PC-9 (cell line): ENCODE results near the gene PRKX. TPM values are rescaled to one million over a fixed set of nuclear protein-coding genes. Genes with fewer than 3 reads are reported as not detected.
"Not testable (repeated sequence)": the region's sequence is repeated elsewhere in the genome, so short reads cannot be mapped to it uniquely, and the experiment has no call there.

Experiments used
- BruUV-seq: library from RNA; stranded (reverse); fragments of 400-500 nt; replicated peaks from 2 replicates; lab custom pipeline; 2021; lab: Mats Ljungman, UMichigan
- CTCF ChIA-PET: fragments of 300-600 bp; sonication (Branson Sonifier 250); formaldehyde crosslinking; loops from one replicate; lab custom pipeline; 2022; ENCODE audit warnings: antibody characterized with exemption; lab: Charles Lee
- POLR2A ChIA-PET: fragments of 300-600 bp; sonication (Branson Sonifier 250); formaldehyde crosslinking; loops from one replicate; lab custom pipeline; 2022; ENCODE audit warnings: antibody characterized with exemption; ENCODE audit not compliant: unreplicated experiment; lab: Charles Lee
- DNase-seq, 2 experiments: peaks; one replicate each; pipeline versions ENCODE4 v3.0.0 to v3.0.0-alpha.2; 2015 to 2022; ENCODE audit warnings: mixed read lengths in 1 of 2
- H2AFZ ChIP-seq: fragments of 200-600 bp; sonication (generic); 2 replicates; pipeline ENCODE4 v1.8.1; 2017; ENCODE audit warnings: antibody characterized with exemption
- H3F3A ChIP-seq: fragments of 200-600 bp; sonication (generic); 2 replicates; pipeline ENCODE4 v1.8.1; 2017; ENCODE audit warnings: antibody characterized with exemption, mild to moderate bottlenecking, low read depth; ENCODE audit not compliant: insufficient read depth
- H3K27ac ChIP-seq: fragments of 200-600 bp; sonication (generic); 2 replicates; pipeline ENCODE4 v1.6.1; 2016; ENCODE audit warnings: mixed run types
- H3K27me3 ChIP-seq: fragments of 200-600 bp; sonication (generic); 2 replicates; pipeline ENCODE4 v1.6.1; 2016; ENCODE audit warnings: low read depth, mixed run types; ENCODE audit not compliant: insufficient read depth
- H3K36me3 ChIP-seq: fragments of 200-600 bp; sonication (generic); 2 replicates; pipeline ENCODE4 v1.6.1; 2016; ENCODE audit warnings: low read depth, mixed run types
- H3K4me1 ChIP-seq: fragments of 200-600 bp; sonication (generic); replicated peaks from 2 replicates; pipeline ENCODE4 v1.6.1; 2016; ENCODE audit warnings: mixed run types; ENCODE audit not compliant: insufficient read depth
- H3K4me2 ChIP-seq: fragments of 200-600 bp; sonication (generic); 2 replicates; pipeline ENCODE4 v1.6.1; 2017; ENCODE audit warnings: mixed run types
- H3K4me3 ChIP-seq: fragments of 200-600 bp; sonication (generic); 2 replicates; pipeline ENCODE4 v1.6.1; 2016; ENCODE audit warnings: mixed run types
- H3K79me2 ChIP-seq: fragments of 200-600 bp; sonication (generic); 2 replicates; pipeline ENCODE4 v1.6.1; 2017; ENCODE audit warnings: low read depth, mixed run types
- H3K9me2 ChIP-seq: fragments of 200-600 bp; sonication (generic); 2 replicates; pipeline ENCODE4 v1.8.1; 2017; ENCODE audit warnings: mild to moderate bottlenecking; ENCODE audit not compliant: insufficient read depth
- H3K9me3 ChIP-seq: fragments of 200-600 bp; sonication (generic); 2 replicates; pipeline ENCODE4 v1.8.1; 2016; ENCODE audit warnings: low read depth; ENCODE audit not compliant: insufficient read depth
- H4K20me1 ChIP-seq: fragments of 200-600 bp; sonication (generic); 2 replicates; pipeline ENCODE4 v1.8.1; 2017; ENCODE audit not compliant: insufficient read depth
- EZH2 ChIP-seq: fragments of 200-600 bp; sonication (generic); IDR thresholded peaks from 2 replicates; pipeline ENCODE4 v1.8.0; 2017; ENCODE audit warnings: antibody characterized with exemption, low read depth
- intact Hi-C: fragments of 100-400 bp; cut with micrococcal nuclease; formaldehyde crosslinking; loops from one replicate; pipeline ENCODE4 v1.10.0; 2022; ENCODE audit not compliant: unreplicated experiment
- total RNA-seq: library from RNA; stranded (reverse); gene quantifications from 2 replicates; pipeline ENCODE4 v1.2.3, GENCODE V29; 2021
- TF ChIP-seq, protein P1 (sequence below): fragments of 200-600 bp; sonication (generic); conservative IDR thresholded peaks from 2 replicates; pipeline ENCODE4 v1.6.1; 2017; ENCODE audit warnings: mixed run types, antibody characterized with exemption, mild to moderate bottlenecking, moderate library complexity

Gene PRKX
- total RNA-seq, 1 experiment from 2014 or later = 31.5 TPM

DNA sequence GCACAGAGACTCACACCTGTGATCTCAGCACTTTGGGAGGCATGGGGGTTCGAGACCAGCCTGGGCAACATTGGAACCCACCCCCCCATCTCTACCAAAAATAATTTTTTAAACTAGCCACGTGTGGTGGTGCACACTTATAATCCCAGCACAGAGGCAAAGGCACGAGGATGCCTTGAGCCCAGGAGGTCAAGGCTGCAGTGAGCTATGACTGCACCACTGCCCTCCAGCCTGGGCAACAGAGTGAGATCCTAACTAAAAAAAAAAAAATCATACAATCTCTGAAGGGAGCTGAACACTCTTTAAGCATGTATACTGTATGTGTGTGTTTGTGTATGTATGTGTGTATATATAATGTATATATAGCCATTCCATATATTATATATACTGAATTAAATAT is 2.5 kb upstream of the PRKX start:
- TF ChIP-seq, protein P1, sequence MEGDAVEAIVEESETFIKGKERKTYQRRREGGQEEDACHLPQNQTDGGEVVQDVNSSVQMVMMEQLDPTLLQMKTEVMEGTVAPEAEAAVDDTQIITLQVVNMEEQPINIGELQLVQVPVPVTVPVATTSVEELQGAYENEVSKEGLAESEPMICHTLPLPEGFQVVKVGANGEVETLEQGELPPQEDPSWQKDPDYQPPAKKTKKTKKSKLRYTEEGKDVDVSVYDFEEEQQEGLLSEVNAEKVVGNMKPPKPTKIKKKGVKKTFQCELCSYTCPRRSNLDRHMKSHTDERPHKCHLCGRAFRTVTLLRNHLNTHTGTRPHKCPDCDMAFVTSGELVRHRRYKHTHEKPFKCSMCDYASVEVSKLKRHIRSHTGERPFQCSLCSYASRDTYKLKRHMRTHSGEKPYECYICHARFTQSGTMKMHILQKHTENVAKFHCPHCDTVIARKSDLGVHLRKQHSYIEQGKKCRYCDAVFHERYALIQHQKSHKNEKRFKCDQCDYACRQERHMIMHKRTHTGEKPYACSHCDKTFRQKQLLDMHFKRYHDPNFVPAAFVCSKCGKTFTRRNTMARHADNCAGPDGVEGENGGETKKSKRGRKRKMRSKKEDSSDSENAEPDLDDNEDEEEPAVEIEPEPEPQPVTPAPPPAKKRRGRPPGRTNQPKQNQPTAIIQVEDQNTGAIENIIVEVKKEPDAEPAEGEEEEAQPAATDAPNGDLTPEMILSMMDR = no peak
- no peak for TF ChIP-seq EZH2

DNA sequence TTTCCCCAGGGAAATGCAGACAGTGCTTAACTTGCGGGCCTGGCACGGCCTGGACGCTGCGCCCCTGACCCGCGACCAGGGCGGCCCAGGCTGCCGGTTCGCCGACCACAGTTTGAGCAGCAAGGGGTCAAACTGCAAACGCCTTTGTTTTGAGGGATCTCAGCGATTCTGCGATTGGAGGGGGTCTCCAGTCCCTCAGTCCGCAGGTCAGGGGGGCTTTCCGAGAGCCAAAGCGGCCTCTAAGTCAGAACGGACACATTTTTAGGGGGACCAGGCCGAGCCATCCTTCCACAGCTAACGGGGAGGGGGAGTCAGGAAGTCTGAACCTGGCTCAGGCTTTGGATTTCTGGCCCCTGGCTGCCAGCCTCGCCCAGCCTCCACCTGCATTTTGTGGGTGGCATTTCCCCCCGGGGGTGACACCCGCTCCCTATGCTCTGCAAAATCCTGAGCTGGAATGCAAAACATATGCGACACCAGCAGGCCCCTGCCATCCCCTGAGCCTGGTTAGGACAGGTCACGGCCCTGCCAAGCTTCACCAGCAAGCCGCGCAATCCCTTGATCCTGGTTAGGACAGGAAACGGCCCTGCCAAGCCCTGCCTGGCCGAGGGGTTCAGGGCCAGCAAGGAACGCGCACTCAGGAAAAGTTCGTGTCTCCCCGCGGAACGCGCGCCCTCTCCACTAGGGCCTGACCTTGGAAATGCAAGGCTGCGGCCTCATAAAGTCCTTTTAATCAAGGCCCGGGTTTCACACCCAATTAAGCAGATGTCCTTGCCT is 1.4 kb upstream of the PRKX start:
- H3K36me3 ChIP-seq, H2AFZ ChIP-seq, H3K27ac ChIP-seq, H3K79me2 ChIP-seq, H3F3A ChIP-seq, CTCF ChIA-PET, BruUV-seq, H3K4me3 ChIP-seq, H4K20me1 ChIP-seq, DNase-seq, H3K9me2 ChIP-seq, H3K27me3 ChIP-seq, H3K9me3 ChIP-seq, H3K4me2 ChIP-seq, intact Hi-C loops: not testable (repeated sequence)
- H3K4me1 ChIP-seq = peaks cover 12% of the 10 kb centered on the region; the same call in 1 of the 2 replicates
- POLR2A ChIA-PET = interaction anchor here (0.6 kb wide), 1 partner anchor 86 kb away, joined by 3 read pairs; no protein-coding TSS in a partner anchor

More for the DNA sequence above, 2.5 kb upstream of the PRKX start:
- CTCF ChIA-PET = no interaction called here
- no peaks in the 10 kb centered on the region for H3K9me2 ChIP-seq
- H3K4me2 ChIP-seq = no peak overlapping the region
- H3F3A ChIP-seq = no peaks in the 10 kb centered on the region
- no peaks in the 10 kb centered on the region for H3K27me3 ChIP-seq
- no TSS peak for BruUV-seq
- peaks cover 12% of the 10 kb centered on the region; the same call in 1 of the 2 replicates for H3K4me1 ChIP-seq
- DNase-seq = no peak
- H2AFZ ChIP-seq = no peak overlapping the region
- H4K20me1 ChIP-seq = no peaks in the 10 kb centered on the region
- H3K27ac ChIP-seq = no peak overlapping the region
- no peaks in the 10 kb centered on the region for H3K9me3 ChIP-seq
- POLR2A ChIA-PET = no interaction called here
- no peaks in the 10 kb centered on the region for H3K36me3 ChIP-seq
- H3K79me2 ChIP-seq = peaks cover 9% of the 10 kb centered on the region; the same call in 1 of the 2 replicates
- no peak overlapping the region for H3K4me3 ChIP-seq
- intact Hi-C loops = no loop called here

DNA sequence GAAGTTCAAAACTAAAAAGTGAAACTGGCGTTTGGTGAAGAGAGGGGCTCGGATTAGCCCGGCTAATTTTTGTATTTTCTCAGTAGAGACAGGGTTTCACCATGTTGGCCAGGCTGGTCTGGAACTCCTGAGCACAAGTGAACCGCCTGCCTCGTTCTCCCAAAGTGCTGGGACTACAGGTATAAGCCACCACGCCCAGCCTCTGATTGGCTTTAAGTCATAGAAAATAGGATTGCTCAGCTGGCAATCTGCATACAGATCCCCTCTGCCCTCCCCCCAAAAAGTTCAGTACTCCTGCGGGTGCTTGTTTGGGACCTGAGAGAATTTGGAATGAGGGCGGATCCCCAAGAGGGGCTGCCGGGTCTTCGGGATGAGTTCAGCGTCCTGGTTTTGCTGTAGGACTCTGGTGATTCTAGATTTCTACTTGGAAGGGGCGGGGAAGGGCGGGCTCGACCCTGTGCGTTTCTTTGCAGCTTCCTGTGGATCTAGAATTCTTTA is 537 bp upstream of the PRKX start:
- DNase-seq = no peak
- no peaks in the 10 kb centered on the region for H3K9me3 ChIP-seq
- no peaks in the 10 kb centered on the region for H4K20me1 ChIP-seq
- H3K79me2 ChIP-seq = peaks cover 9% of the 10 kb centered on the region; the same call in 1 of the 2 replicates
- no peaks in the 10 kb centered on the region for H3K36me3 ChIP-seq
- POLR2A ChIA-PET = no interaction called here
- no peaks in the 10 kb centered on the region for H3K27me3 ChIP-seq
- H3K4me3 ChIP-seq = peak overlapping the region; percentile 93
- CTCF ChIA-PET = no interaction called here
- H3K4me2 ChIP-seq = peak overlapping the region; percentile 71
- H2AFZ ChIP-seq = peak overlapping the region; percentile 93
- TF ChIP-seq, protein P1 = no peak
- TF ChIP-seq EZH2 = no peak
- H3K4me1 ChIP-seq = peaks cover 12% of the 10 kb centered on the region; the same call in 1 of the 2 replicates
- BruUV-seq = no TSS peak
- intact Hi-C loops = no loop called here
- H3K27ac ChIP-seq = no peak overlapping the region
- H3K9me2 ChIP-seq = no peaks in the 10 kb centered on the region
- H3F3A ChIP-seq = no peaks in the 10 kb centered on the region
